Measurements from ENCODE around the gene TSPAN11.

GRCh38 chr12:30974746-30975500, 48.4 kb downstream of the TSPAN11 start:
- TF ChIP-seq, protein P1, sequence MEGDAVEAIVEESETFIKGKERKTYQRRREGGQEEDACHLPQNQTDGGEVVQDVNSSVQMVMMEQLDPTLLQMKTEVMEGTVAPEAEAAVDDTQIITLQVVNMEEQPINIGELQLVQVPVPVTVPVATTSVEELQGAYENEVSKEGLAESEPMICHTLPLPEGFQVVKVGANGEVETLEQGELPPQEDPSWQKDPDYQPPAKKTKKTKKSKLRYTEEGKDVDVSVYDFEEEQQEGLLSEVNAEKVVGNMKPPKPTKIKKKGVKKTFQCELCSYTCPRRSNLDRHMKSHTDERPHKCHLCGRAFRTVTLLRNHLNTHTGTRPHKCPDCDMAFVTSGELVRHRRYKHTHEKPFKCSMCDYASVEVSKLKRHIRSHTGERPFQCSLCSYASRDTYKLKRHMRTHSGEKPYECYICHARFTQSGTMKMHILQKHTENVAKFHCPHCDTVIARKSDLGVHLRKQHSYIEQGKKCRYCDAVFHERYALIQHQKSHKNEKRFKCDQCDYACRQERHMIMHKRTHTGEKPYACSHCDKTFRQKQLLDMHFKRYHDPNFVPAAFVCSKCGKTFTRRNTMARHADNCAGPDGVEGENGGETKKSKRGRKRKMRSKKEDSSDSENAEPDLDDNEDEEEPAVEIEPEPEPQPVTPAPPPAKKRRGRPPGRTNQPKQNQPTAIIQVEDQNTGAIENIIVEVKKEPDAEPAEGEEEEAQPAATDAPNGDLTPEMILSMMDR (IDR thresholded peaks at IDR 0.05): no peak
- TF ChIP-seq POLR2A (IDR thresholded peaks at IDR 0.05) (no peak), EP300 (IDR thresholded peaks at IDR 0.05) (no peak)

Measured in ovary (tissue), 3 donors.